CD4-positive, alpha-beta T cell treated with Interleukin-1 beta for 1 hour (primary cell): ENCODE measurements around the gene EVC2.

ENCODE experiments used
- DNase-seq, 2 donors: peaks; one replicate each; pipeline ENCODE4 v3.0.0-alpha.2; 2020 to 2022

EVC2 gene

DNA sequence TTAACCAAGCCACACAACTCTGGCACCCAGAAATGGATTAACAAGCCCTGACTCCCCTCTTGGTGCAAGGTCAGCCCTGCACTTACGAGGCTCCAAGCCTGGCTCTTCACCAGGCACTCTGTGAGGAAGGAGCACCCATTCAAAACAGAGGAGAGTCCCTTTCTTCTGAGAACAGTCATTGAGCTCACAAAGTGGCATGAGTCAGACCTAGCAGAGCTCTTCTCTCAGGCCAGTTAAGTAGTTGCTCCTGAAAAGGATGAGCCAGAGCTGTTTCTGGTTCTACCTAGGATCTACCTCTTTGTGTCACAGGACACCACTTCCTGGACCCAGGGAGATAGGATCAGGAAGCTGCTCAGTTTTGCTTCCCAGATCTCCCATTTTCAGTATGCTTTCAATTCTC is 48.2 kb downstream of the EVC2 start:
- DNase-seq, result no peak

DNA sequence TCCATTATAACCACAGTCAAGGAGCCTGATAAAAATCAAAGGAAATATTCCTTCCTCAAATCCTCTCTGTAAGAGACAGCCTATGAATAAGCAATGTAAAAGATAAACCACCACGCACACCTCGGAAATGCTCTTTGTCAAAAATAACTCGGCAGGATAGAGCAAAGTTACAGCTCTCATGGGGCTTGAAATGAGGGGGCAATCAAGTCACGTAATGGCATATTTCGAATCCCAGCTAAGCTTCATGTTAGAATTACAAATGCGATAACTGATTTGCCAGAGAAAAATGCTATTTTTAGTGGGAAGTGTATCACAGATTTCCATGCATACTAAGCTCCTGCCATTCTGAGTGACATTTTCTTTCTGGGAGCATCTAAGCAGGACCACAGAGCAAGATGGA is 49.4 kb downstream of the EVC2 start:
- DNase-seq, result no peak

DNA sequence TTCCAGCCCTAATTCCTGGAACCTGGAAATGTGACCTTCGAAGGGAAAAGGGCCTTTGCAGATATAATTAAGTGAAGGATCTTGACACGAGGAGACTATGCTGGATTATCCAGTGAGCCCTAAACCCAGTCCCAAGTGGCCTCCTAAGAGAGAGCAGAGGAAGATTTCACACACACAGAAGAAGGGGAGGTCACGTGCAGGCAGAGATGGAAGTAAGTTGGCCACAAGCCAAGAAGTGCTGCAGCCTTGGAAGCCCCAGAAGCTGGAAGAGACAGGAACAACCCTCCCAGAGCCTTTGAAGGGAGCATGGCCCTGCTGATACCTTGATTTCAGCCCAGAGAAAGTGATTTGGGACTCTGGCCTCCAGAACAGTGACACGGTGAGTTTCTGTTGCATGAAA is 51.9 kb downstream of the EVC2 start:
- no peak for DNase-seq

DNA sequence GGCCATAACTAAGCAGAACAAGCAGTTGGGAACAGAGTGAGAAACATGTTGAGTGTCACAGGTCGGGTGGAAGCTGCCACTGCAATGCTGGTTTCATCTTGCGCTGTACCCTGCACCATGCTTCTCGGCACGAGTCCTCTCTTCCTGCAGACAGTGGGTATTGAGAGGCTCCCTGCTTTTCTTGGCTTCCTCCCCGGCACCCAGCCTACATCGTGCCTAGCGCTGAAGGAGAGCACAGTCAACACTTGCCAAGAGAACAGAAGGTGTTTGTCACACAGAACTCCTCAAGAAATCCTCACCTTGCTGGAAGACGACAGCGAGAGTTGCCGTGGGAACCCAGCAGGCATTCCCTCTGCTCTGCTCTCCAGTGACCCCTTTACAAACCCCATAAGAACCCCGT is 53.6 kb downstream of the EVC2 start:
- DNase-seq, result no peak

DNA sequence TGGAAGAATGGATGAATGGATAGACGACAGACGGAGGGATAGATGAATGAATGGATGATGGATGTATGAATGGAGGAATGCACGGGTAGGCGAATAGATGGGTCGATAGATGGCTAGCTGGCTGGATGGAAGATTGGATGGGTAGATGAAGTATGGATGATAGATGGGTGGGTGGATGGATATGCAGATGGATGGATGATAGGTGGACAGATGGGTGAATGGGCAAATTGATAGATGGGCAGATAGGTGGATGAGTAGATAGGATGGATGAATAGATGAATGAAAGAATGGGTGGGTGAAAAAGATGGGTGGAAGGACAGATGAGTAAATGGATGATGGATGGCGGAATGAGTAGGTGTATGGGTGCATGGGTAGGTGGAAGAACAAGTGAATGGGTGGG is 57.3 kb downstream of the EVC2 start:
- DNase-seq, result no peak

DNA sequence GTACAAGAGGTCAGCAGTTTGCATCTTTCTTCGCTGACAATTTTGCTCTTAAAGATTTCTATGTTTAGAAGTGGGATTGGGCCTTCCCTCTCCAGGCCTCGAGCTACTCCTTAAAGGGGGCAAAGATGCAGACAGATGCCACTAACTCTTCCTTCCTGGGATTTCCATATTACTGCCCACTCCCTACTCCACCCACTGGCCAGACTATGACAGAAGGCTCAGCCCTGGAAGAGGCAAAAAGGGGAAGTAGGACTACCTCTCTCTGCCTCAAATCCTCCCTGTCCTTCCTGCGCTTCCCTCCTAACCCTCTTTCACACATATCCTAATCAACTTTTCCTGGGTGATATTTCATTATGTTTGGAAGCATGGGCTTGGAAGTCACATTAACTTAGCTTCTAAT is 58.3 kb downstream of the EVC2 start:
- no peak for DNase-seq

DNA sequence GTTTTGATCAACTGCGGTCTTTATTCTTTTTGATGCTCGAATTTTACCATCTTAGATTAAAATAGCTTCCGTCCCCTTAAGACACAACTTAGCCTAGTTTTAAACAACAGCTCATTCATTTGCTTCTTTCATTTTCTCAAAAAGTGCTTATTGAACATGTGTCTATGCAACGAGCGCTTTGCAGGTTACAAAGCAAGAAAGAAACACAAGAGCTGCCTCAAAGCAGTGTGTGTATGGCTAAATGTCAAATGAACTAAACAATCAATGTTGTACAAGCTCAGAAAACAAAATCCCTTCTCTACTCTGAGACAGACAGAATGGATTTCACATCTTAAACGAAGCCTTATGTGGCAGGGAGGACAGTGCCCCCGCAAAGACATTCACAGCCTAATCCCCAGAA is 61.0 kb downstream of the EVC2 start:
- no peak for DNase-seq

DNA sequence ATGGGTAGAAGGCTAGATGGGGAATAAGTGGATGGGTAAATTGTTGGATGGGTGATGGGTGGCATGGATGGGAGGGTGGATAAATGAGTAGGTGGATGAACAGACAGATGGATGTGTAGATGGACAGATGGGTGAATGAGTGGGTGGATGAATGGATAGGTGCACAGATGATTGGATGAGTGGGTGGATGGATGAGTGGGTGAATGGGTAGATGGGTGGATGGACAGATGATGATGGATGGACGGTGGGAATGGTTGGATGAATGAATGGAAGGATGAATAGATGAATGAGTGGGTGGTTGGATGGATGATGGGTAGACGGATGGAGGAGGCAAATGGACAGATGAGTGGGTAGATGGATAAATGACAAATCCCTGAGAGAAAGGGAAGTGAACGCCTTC is 68.3 kb downstream of the EVC2 start:
- no peak for DNase-seq

DNA sequence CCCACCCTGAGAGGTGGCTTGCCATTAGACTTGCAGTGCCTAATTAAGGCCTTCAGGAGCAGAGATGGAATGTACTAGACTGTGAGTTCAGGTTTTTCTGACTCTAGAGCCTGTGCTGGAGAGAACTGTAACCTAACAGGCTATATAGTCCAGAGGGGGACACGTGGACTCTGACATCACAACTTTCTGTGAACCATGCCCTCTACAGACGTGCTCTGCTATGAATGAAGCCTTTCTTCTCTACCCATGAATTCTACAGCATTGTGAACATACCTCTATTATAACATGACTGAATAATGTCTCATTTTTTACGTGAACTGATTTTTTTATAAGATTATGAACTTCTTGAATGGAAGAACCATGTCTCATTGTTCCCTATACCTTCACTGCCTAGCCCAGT is 68.8 kb downstream of the EVC2 start:
- no peak for DNase-seq

DNA sequence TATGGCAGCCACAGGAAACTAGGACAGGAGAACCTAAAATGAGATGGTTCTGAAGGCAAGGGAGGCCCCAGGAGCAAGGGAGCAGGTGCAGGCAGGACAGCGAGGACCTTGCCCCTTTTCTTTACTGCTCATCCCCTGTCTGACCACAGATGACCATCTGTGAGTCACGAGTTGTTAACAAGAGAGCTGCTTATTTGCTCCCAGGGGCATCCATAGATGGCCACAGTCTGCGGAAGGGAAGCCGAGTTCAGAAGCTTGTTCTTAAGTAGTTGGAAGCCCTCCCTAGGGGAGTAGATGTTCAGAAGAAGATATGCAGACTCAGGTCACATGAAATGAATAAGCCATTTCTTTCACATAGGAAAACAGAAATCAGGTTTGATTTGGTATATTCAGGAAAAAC is 69.4 kb downstream of the EVC2 start:
- no peak for DNase-seq

DNA sequence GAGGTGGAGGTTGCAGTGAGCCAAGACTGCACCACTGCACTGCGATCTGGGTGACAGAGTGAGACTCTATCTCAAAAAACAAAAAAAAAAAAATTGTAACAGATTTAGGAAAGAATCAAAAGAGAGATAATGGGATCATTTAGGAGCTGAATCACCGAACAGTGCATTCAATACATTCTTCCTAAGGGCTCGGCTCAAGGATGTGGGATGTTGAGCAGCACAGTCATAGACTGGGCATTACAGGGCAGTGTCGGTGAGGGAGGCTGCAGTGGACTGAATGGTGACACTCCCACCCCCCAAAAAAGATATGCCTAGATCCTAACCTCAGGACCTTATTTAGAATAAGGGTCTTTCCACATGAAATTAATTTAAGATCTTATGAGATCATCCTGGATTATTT is 70.0 kb downstream of the EVC2 start:
- no peak for DNase-seq

DNA sequence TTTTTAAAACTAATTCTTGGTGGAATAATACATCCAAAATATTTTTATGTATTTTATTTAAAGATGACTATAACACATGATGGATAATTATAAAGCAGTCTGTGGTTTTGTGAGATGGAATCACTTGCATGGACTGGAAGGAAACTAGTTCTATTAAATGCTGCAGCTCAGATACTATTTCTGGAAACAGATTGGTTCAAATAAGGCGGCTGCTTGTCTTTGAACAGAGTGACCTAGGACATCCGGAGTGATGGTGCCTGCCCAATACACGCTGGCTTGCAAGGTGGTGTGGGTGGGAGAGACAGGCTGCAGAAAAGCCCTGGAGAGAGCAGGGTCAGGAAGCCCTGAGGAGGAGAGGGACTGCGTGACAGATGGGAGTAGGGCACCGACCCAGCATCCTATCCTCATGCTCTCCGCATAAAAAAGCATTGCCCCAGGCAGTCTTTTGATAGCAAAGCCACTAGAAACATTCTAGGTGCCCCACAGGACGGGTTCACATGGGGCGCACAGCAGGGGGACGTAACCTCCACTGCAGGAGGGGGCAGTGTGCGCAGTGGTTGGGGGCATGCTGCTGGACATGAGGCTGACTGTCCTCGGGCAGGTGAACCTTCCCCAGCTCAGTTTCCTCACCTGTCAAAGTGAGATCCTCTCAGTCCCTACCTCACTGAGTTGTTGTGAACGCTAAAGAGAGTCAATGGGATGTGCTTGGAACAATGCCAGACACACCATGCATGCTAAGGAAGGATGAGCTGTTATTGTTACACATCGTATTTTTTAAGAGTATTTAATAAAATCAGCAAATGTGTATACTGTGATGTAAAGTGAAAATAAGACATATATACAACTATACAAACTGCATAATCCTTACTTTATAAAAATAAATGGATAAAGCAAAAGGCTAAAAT is 71.3 kb downstream of the EVC2 start:
- no peak for DNase-seq

DNA sequence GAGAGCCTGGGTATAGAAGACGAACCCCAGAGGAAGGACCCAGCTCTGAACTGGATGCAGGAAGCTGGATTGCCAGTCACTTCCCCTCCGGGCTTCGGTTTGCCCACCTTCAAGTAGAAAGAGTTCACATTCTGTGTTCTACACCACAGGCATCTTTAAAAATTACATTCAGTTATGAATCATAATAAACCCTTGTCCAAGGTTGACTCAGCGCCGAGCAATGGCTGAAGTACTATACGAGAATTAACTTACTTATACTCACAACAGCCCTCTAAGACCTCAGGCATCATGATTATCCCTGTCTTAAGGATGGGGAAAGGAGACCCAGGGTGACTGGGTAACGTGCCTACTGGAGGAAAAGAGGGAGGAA is 72.5 kb downstream of the EVC2 start:
- DNase-seq, result no peak

DNA sequence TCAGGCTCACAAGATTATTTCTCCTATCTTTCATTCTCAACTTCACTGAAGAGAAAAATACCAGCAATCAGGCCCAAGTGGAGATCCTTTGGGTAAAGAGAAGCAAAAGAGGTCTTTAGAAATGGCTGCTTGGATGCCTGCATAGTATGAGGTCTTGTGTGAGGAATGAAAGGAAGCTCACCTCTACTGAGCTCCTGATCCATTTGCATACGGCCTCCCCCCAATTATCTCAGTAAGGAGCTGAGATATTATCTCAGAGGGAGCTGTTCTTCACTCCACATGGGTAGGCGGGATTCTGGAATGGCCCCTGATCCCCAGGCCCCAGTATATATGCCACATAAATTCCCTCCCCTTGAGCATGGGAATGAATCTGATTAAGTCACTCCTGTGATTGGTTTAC is 75.8 kb downstream of the EVC2 start:
- DNase-seq, result no peak

DNA sequence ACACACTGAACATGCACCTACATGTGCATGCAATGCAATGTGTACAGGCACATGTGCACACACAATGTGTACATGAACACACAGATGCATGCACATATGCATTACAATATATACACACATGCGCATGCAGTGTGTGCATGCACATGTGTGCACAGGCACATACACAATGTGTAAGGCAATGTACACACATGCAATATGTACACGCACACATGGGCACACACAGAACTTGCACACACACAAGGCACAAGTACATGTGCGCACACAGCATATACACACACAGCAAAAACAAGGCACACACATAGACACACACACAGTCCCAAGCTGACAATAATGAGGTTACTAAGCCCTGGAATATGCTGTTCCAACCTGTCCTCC is 76.3 kb downstream of the EVC2 start:
- DNase-seq, result no peak

DNA sequence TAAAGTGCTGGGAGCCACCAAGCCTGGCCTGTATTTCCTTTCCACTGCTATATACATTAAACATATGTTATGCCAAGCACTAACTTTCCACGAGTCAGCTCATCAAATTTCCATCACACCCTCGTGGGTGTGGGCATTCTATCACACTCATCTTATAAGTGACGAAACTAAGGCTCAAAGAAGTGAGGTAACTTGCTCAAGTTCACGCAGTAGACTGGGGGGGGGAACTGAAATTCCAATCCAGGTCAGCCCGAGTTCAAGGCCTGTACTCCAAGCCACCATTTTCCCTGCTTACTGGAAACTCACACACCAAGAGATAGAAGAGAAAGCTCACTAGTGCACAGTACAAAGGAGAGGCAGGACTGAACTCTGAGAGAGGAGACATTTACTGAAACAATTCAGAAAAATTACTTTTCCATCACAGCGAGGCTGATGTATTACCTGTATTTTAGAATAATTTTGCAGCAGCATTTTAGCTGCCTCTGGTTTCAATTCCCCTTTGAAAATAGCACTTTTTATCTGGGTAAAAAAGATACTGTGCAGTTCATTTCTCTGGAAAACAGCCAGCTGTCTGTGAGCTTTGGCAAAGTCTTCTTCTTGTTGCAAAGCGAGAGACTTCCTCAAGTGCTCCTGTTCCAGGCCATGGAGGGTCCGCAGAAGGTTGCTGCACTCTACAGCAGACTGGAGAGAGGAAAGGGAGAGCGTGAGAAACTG is 76.8 kb downstream of the EVC2 start:
- DNase-seq, result no peak

DNA sequence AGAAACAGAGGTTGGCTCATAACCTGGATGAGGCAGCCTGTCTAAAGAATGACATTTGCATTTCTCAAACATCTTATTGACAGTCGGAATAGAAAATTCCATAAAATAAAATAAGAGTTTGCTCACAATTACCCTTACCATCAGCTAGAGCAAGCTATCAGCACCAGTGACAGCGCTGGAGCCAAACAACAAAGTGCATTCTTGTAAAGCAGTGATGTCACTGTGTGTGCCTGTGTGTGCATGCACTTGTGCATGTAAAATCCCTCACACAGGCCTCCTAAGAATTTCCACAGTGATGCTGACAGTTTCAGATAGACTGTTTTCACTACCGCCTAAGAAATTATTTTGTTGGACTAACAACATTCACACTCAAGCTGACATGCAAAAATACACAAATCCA is 77.6 kb downstream of the EVC2 start:
- DNase-seq, result no peak

DNA sequence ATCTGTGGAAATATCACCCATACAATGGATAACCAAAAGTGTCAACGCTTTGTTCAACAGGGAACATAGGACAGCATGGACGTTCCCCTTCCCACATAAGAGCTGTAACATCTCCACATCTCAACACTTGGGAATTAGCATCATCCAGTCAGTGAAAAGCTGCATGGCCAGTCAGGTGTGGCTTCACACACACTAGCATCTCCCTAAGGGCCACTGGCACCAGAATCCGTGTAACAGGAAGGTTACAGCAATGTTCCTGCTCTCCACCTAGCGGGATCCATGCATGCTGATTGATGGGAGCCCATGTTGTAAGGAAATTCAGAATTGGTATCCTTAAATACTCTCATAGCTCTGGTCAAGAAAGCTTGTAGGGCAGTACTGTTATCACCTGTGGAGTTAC is 78.8 kb downstream of the EVC2 start:
- DNase-seq, result no peak

DNA sequence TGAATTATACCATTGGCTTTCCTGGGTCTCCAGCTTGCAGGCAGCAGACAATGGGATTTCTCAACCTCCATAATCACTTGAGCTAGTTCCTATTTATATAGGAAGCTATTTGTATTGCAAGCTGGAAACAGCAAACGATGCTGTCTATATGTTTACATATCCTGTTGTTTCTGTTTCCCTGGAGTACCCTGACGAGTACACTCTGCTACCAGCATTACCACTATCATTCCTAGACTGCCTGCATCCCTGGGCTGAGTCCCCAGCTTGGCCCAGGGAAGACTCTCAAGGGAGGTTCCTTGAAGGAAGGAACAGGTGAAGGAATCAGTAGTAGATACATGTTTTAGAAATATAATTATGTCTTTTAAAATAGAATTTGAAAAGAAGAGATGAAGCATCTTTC is 81.4 kb downstream of the EVC2 start:
- DNase-seq, result no peak

DNA sequence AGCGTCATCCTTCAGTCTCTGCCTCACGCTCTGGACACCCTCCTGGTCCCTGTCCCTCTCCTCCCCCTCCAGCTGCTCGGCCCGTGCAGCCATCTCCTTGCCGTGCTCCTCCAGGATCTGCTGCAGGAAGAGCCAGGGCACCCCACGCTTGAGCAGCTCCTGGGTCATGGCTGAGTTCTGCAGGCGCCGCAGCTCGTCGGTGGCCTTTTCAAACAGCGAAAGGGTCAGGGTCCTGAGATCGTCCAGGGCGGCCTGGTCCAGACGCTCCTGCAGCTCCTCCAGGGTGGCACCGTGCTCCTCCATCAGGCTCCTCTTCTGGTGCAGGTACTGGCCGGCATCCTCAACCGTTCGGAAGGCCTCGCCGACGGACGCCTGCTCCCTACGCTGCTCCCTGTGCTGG is 85.8 kb downstream of the EVC2 start:
- DNase-seq, result no peak

DNA sequence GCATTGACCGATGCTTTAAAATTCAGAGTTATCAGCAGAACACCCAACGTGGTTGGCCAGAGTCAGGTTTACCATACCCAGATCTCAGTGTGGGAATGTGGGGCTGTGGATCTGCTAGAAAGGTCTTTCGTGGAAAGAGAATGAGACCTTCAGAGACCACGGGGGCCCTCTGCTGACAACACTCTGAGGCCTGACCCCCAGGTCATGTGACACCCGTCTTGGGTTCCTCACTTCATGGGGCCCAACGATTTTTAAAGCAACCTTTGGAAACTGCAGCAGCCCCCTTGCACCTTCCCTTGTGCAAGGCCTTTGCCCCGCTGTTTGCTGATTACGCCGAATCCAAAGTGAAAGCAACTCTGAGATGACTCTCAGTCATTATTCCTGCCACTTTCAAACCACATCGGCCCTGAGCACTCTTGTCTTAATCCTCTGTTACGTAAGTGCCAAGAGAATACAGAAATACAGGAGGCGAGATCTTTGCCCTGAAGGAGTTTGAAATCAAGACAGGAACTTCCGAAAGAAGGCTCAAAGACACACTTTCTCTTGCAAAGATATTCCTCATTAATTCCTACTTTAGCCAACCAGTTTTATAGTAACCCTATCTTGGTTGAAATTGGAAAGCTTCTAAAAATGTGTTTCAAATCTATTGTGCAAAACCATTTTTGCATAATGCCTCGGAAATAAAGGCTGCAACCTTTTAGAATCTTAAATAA is 88.3 kb downstream of the EVC2 start:
- DNase-seq, result no peak

DNA sequence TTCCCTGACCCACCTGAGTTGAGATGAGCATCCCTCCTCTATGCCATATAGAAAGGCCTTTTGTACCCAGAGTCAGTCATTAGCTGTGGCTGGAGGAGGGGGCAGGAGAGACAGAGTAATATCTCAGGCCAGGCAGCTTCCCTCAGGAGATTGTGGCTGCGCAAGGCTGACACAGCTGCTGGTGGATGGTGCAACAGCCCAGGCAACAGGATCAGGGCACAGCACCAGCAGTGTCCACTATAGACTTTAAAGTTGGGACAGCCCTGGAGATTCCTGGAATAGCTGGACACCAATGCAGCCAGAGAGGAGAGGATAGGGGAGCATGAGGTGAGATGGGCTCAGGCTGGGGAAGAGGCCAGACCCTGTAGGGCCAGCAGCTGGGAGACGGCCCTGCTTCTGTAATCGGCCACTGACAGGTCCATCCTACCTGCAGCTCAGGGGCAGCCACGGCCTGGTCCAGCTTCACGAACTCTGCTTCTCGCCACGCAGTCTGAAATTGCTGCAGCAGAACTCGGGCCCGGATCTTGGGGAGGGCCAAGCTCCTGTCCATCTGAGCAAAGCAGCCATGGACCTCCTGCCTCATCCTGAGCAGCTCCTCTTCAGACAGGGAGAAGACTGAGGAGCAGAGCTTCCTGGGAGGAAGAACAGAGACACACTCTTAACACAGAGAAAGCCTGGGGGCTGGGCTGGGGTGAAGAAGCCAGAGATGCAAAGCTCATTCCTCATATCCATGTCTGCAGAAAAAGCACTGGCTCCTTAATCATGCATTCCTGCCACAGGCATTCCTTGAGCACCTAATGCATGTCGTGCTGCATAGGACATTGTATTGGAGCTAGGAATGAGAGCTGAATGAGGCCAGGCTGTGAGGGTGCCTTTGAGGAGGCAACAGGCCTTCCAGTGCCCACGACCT is 90.1 kb downstream of the EVC2 start:
- DNase-seq, result no peak
